ENCODE data around the gene BICD1. TPM values are rescaled to one million over a fixed set of nuclear protein-coding genes. Genes with fewer than 3 reads are reported as not detected.

BICD1 gene
- total and polyA plus RNA-seq, 2 donors (not counting 3 experiments of a cell fraction or from before 2014, with no cell fraction given), result 12.2 to 51.0 TPM

- H3K9me3 ChIP-seq (replicated peaks; ENCODE audit: control insufficient read depth, insufficient read depth, low read length), result no peaks in the 10 kb centered on the region
- intact Hi-C loops (cut with micrococcal nuclease), result no loop called here
- no peak overlapping the region for H3K27ac ChIP-seq (ENCODE audit: insufficient read depth, low read depth, low read length)
- H3K4me2 ChIP-seq (ENCODE audit: insufficient read depth, low read length), result no peak overlapping the region
- CTCF ChIA-PET, result no interaction called here
- no peaks in the 10 kb centered on the region for H3K4me1 ChIP-seq (ENCODE audit: control insufficient read depth, extremely low read depth, insufficient read depth, low read length)
- H2AFZ ChIP-seq (ENCODE audit: low read depth, low read length), result no peak overlapping the region
- no peak for TF ChIP-seq POLR2AphosphoS5 (IDR thresholded peaks at IDR 0.05; ENCODE audit: insufficient read depth, low read depth, low read length)
- no peak for TF ChIP-seq GATA2 (IDR thresholded peaks at IDR 0.05; ENCODE audit: insufficient read depth, insufficient read length, low read depth, low read length)
- TF ChIP-seq POLR2A (IDR thresholded peaks at IDR 0.05; ENCODE audit: low read depth, low read length), result no peak
- TF ChIP-seq FOS (IDR thresholded peaks at IDR 0.05; ENCODE audit: borderline replicate concordance, insufficient read depth, low read length), result no peak
- TF ChIP-seq MYC (IDR thresholded peaks at IDR 0.05; ENCODE audit: low read depth, low read length), result no peak
- TF ChIP-seq CTCF (IDR thresholded peaks at IDR 0.05; ENCODE audit: extremely low read depth in 1 of 2, insufficient read depth in 1 of 2, low read depth in 1 of 2, low read length in 2 of 2), result no peak
- TF ChIP-seq JUN (IDR thresholded peaks at IDR 0.05; ENCODE audit: borderline replicate concordance, insufficient read depth, insufficient read length, low read depth), result no peak
- no peak for TF ChIP-seq EZH2 (IDR thresholded peaks at IDR 0.05; ENCODE audit: borderline replicate concordance, low read depth, low read length, severe bottlenecking)
- no peak for TF ChIP-seq MAX (IDR thresholded peaks at IDR 0.05; ENCODE audit: insufficient read depth, insufficient read length)
- POLR2A ChIA-PET, result no interaction called here
- H3K4me3 ChIP-seq (replicated peaks in 1 of 3; ENCODE audit: insufficient read depth in 1 of 3, low read depth in 1 of 3, low read length in 3 of 3), result no peak overlapping the region
- no peak overlapping the region for H3K9ac ChIP-seq (replicated peaks; ENCODE audit: extremely low read depth, insufficient read depth, low read length)
- H3K27me3 ChIP-seq (ENCODE audit: control insufficient read depth in 2 of 2, insufficient read depth in 2 of 2, low read length in 2 of 2), result no peaks in the 10 kb centered on the region
- BruUV-seq (replicated peaks), result no TSS peak
- FAIRE-seq (no peak), DNase-seq (ENCODE audit: low read depth, low spot score) (no peak)
- no peaks in the 10 kb centered on the region for H4K20me1 ChIP-seq (replicated peaks; ENCODE audit: control insufficient read depth, extremely low read depth, insufficient read depth, low read length)
- no peaks in the 10 kb centered on the region for H3K9me1 ChIP-seq (replicated peaks; ENCODE audit: control insufficient read depth, extremely low read depth, insufficient read depth, low read length)
- no peaks in the 10 kb centered on the region for H3K36me3 ChIP-seq (ENCODE audit: control insufficient read depth in 2 of 2, extremely low read depth in 1 of 2, insufficient read depth in 2 of 2, low read length in 2 of 2)
- peaks cover 8% of the 10 kb centered on the region for H3K79me2 ChIP-seq (ENCODE audit: control insufficient read depth, insufficient read depth, low read length)
- dilution Hi-C loops (cut with MboI; ENCODE audit: extremely low pct_ligation_motif_present, low sequenced_read_pairs), result no loop called here
Measured at GRCh38 chr12:32126720-32127119, 20.1 kb downstream of the BICD1 start.
